HL-60 (cell line): ENCODE data around the gene JARID2.

ENCODE experiments used
- CTCF ChIP-seq: IDR thresholded peaks from one replicate; pipeline ENCODE4 v1.5.1; 2011; ENCODE audit warnings: low read length, control low read depth, inconsistent platforms; ENCODE audit not compliant: insufficient read depth
- SPI1 ChIP-seq: IDR thresholded peaks from 2 replicates; pipeline ENCODE4 v1.6.1; 2012; ENCODE audit warnings: low read depth, mild to moderate bottlenecking, borderline replicate concordance

DNA sequence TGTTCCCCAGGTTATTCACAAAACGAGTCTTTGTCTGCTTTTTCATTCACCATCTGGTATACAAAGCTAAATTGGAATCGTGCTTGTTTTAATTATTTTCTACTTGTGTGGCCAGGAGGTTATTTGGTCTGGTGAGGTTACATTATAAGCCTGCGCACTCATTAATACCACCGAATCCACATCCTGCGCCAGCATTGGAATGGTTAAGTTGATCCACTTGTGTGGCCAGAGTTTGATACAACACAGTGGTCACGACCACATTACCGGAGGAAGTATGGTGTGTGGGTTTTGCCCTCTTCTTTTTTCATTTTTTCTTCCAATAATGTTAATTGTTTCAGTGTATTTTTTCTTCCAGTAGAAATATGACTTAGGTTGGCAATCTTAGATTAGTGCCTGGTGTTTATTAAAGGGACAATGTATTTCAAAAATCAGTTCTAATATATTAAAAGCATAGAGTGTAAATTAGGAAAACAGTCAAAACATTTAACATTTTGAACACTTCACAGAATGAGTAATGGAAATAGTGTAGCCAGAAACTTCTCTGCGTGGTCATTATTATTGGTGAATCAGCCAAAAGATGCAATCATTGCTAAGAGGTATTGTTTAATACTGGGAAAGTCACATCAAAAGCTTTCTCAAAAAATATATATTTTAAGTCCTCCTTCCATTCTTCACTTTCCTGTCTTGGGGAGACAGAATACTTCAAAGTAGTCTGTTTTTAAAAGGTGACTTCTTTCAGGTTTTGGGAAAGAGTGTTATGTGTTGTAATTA lies 84.5 kb downstream of the JARID2 start:
- no peak for TF ChIP-seq CTCF
- no peak for TF ChIP-seq SPI1
